GM18517 (cell line): ENCODE measurements around the gene NOS1.

ENCODE experiments used
- ATAC-seq: cut with Tn5 transposase; IDR thresholded peaks from one replicate; pipeline ENCODE4 v1.9.1; 2021; ENCODE audit warnings: mild to moderate bottlenecking, moderate library complexity; ENCODE audit not compliant: unreplicated experiment

NOS1 gene

GRCh38 chr12:117331691-117332090, 29.7 kb downstream of the NOS1 start:
- no peak for ATAC-seq

GRCh38 chr12:117330441-117331113, 30.8 kb downstream of the NOS1 start:
- ATAC-seq = no peak

- no peak for ATAC-seq
Measured at GRCh38 chr12:117329756-117330155, 31.7 kb downstream of the NOS1 start.

GRCh38 chr12:117328556-117329100, 32.8 kb downstream of the NOS1 start:
- no peak for ATAC-seq

GRCh38 chr12:117322428-117322827, 39.0 kb downstream of the NOS1 start:
- no peak for ATAC-seq

GRCh38 chr12:117321572-117321971, 39.9 kb downstream of the NOS1 start:
- ATAC-seq = no peak

GRCh38 chr12:117318591-117318990, 42.8 kb downstream of the NOS1 start:
- no peak for ATAC-seq

GRCh38 chr12:117316336-117316735, 45.1 kb downstream of the NOS1 start:
- ATAC-seq = no peak

GRCh38 chr12:117313926-117314325, 47.5 kb downstream of the NOS1 start:
- ATAC-seq = no peak

- ATAC-seq = no peak
Measured at GRCh38 chr12:117312770-117313169, 48.7 kb downstream of the NOS1 start.

- no peak for ATAC-seq
Measured at GRCh38 chr12:117309276-117309925, 52.0 kb downstream of the NOS1 start.

GRCh38 chr12:117300174-117300573, 61.3 kb downstream of the NOS1 start:
- ATAC-seq = no peak

GRCh38 chr12:117298648-117299225, 62.7 kb downstream of the NOS1 start:
- no peak for ATAC-seq

GRCh38 chr12:117298191-117298590, 63.2 kb downstream of the NOS1 start:
- ATAC-seq = no peak

- ATAC-seq = no peak
Measured at GRCh38 chr12:117294189-117294603, 67.2 kb downstream of the NOS1 start.

- no peak for ATAC-seq
Measured at GRCh38 chr12:117293510-117293909, 67.9 kb downstream of the NOS1 start.

- ATAC-seq = no peak
Measured at GRCh38 chr12:117292688-117293087, 68.7 kb downstream of the NOS1 start.

- no peak for ATAC-seq
Measured at GRCh38 chr12:117284140-117284539, 77.3 kb downstream of the NOS1 start.

- ATAC-seq = no peak
Measured at GRCh38 chr12:117282490-117282889, 78.9 kb downstream of the NOS1 start.

GRCh38 chr12:117280019-117280680, 81.3 kb downstream of the NOS1 start:
- ATAC-seq = no peak

GRCh38 chr12:117279606-117280005, 81.8 kb downstream of the NOS1 start:
- no peak for ATAC-seq
